Measurements from ENCODE around the gene TMEM237.
"Not testable (repeated sequence)": the region's sequence is repeated elsewhere in the genome, so short reads cannot be mapped to it uniquely, and the experiment has no call there.

Gene TMEM237, protein sequence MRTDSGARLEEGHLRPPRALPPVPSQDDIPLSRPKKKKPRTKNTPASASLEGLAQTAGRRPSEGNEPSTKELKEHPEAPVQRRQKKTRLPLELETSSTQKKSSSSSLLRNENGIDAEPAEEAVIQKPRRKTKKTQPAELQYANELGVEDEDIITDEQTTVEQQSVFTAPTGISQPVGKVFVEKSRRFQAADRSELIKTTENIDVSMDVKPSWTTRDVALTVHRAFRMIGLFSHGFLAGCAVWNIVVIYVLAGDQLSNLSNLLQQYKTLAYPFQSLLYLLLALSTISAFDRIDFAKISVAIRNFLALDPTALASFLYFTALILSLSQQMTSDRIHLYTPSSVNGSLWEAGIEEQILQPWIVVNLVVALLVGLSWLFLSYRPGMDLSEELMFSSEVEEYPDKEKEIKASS

DNA sequence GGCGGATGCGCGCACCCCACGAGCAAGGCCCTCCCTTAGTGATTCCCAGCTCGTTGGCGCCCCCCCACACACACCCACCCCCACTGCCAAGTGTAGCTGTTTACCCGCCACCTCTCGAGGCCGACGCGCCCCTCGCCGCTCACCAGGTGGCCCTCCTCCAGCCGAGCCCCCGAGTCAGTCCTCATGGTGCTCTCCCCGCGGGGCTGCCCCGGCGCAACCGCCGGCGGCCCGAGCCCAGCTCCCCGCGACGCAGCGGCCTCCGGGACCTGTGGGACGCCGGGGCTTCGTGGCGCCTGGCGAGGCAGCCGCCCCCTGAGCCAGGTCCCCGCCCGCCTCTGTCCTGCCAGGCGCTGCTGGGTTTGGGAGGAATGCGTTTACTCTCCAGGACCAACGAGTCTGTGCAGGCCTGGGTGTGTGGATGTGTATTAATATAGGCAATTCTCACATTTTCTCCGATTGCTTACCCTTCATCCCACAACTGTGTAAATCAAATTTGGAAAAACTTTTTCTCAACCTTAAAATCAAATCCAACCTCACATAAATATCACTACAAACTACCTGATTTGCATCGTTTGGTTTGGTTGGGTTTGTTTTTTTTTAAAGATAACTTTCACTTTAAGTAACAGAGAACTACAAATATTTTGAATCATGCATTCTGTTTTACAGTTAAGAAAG is at the start of gene TMEM237:
TSS of gene TMEM237 (minus strand) at position 288 of the 675 bp plus-strand sequence. CDS start at position 185, 103 bp downstream.
- DNase-seq = no peak

DNA sequence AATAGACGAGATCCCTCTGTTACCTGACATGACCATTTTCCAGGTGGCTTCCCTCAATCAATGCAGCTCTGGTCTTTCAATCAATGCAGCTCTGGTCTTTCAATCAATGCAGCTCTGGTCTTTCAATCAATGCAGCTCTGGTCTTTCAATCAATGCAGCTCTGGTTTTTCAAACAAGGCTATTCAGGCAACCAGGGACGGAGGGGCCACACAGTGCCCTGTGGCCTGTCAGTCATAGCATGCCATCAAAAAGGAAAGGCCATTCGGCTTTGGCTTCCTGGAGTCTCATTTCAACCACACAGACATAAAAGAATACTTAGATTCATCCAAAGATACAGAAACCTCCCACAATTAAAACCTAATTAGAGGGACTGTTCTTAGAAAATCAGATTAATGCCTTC is 41.9 kb upstream of the TMEM237 start:
- no peak for DNase-seq

DNA sequence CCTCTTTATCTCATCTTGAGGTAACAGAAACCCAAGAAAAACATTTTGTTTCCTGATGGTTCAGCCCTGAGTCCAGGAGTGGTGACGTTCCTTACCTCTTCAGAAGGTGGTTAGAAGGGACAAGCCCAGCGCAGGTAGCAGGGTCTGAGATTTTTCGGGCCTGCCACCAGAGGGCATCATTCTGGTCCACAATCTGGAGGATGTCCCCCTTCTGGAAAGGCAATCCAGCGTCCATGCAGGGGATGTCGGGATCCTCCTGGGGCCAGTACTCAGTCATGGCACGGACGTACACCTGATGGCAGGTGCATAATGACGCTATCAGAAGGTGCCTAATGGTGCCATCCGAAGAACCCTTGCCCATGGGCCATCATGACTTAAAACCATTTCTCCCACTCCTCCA is 37.4 kb upstream of the TMEM237 start:
- DNase-seq = no peak

DNA sequence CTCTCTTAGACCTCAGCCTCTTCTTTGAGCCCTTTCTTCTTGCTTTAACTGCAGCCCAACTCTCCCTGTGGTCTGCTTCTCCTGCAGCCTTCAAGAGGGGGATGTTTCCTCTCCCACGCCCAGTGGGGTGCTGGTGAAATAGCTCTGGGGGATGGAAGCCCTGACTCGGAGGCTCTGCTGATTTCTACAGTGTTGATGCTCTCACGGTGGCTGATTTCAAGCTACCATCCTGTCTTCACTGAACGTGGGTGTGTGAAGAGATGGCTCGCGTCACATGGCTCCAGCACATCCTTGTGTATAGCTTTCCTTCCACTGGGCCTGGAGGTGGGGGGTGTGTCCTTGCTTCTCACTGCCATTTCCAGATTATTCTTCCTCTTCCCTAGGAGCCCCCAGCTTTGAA is 35.1 kb upstream of the TMEM237 start:
- no peak for DNase-seq

DNA sequence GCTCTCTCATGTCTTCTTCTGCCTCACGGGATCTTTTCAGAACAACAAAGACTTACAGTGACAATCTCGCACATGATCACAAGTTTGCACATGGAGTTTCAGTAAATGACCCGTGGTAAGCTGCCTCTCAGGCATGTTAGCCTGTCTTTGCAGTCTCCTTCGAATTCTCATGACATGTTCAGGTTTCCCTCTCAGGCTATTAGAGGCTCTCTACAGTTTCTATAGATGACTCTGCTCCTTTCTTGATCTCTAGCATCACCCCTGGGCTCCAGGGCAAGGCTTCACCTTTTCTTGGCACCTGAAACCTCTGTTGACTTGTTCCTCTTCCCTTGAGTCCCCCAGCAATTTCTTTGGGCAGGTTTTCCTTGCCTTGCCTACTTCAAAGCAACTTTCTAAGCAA is 32.2 kb upstream of the TMEM237 start:
- DNase-seq = no peak

DNA sequence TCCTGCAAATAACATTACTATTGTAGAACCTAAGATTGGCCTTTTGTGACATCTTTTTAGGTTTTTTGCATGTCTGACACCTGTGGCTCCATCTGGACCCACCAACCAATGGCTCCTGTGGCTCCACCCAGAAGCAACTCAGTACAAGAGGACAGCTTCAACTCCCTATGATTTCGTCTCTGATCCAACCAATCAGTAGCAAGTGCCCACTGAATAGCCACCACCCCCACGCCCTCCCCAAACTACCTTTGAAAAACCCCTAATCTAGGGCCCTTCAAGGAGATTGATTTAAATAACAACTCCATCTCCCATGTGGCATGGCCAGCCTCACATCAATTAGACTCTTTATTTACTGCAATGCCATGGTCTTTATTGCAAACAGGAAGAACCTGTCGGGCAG is 31.5 kb upstream of the TMEM237 start:
- no peak for DNase-seq

DNA sequence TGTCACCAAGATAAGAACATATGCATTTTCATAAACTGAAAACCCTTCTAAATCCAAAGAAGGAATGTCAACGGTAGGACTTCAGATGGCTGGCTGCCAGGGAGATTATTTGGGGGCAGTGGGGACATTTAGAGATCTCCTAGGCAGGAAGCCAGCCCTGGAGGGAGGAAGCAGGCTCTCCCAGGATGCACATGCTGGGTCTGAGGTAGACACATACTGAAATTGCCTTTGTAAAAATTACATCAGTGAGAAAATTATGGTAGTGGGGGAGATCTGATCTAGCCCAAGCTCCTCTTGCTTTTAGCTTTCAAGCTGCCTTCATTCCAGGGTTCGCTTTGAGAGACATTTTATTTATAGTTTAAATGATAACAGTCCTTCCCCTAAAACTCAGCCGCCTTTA is 31.0 kb upstream of the TMEM237 start:
- no peak for DNase-seq

DNA sequence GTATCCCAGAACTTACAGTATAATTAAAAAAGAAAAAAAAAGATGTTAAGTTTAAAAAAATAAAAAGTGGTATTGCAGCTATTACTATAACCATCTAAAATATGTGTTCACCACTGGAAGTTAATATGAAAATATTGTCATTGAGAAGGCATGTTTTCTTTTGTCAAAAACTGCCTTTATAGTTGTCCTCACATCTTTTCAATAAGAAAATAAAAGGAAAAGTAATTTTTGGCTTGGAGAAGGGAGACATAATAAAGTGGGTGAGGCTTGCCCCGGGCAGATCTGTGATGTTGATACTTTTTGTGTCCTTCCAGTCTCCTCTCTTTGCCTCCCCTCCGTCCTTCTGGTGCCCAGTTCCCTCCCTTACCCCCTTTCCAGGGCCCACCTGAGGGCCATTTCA is 30.2 kb upstream of the TMEM237 start:
- DNase-seq = no peak

DNA sequence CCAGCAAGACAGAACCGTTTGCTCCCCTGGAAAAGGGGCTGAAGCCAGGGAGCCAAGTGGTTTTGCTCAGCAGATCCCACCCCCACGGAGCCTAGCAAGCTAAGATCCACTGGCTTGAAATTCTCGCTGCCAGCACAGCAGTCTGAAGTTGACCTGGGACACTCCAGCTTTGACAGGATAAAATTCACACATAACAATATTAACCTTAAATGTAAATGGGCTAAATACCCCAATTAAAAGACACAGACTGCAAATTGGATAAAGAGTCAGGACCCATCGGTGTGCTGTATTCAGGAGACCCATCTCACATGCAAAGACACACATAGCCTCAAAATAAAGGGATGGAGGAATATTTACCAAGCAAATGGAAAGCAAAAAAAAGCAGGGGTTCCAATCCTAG is 27.9 kb upstream of the TMEM237 start:
- DNase-seq = not testable (repeated sequence)

DNA sequence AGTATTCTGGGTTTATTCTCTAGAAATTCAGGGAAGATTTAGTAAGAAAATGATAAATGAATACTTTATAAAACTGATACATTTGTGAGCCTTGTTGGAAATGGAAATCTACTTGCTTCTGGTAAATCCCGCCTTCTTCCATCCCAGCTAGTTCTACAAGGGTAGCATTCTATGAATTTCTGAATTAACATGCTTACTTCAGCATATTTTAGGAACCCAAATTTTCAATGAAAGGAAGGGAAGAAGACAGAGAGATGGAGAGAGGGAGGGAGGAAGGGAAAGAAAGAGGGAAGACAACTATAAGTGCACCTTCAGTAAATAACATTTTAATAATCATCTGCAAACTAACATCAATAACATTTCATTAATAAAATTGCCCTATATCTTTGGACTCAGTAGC is 26.6 kb upstream of the TMEM237 start:
- no peak for DNase-seq

DNA sequence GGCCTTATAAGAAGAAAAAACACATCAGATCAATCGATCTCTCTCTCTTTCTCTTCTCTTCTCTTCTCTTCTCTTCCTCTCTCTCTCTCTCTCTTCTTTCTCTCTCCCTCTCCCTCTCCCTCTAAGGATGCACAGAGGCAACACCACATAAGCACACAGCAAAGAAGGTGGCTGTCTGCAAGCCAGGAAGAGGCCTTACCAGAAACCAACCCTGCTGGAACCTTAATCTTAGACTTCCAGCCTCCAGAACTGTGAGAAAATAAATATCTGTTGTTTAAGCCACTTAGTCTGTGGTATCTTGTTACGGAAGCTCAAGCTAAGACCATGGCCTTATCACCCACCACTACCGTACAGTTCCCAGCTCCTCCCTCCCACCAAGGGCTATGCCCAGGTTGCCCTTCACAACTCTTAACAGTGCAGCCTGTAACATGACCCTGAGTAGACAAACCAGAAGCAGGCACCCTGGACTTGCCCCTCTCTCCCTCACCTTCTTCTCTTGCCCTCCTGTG is 25.2 kb upstream of the TMEM237 start:
- DNase-seq = no peak

DNA sequence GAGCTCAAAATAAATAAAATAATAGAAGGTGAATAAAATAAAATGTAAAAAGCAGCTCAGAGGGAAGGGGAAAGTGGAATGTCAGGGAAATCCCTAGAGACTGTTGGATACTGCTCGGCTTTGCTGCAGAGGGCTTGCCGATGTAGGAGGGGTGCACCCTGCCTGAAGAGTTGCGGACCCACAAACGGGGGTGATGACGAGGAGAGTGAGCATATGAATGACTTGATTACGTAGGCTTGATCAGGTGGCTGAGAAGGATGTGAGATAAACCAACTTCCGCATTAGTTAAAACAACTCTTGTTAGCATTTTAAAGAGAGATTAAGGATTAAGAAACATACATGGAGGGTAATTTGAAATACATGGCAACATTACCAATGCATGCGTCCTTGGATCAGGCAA is 21.0 kb upstream of the TMEM237 start:
- DNase-seq = no peak

DNA sequence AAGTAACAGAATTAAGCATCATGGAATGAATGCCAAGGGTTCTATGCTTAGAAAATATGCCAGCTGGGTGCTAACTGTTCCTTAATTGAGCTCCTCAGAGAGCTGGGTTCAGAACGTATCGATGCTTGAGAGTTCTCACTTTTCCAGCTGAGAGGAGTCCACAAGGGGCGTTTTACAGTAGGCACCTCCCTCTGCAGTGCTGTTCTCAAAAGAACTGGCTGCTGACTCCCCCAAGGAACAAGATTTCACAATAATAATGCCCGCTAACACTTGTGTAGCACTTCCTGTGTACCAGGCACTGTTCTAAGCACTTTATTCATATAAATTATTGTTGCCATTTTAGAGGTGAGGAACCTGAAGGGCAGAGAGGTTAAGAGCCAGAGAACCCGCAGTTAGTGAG is 18.1 kb upstream of the TMEM237 start:
- DNase-seq = peak; percentile 56

DNA sequence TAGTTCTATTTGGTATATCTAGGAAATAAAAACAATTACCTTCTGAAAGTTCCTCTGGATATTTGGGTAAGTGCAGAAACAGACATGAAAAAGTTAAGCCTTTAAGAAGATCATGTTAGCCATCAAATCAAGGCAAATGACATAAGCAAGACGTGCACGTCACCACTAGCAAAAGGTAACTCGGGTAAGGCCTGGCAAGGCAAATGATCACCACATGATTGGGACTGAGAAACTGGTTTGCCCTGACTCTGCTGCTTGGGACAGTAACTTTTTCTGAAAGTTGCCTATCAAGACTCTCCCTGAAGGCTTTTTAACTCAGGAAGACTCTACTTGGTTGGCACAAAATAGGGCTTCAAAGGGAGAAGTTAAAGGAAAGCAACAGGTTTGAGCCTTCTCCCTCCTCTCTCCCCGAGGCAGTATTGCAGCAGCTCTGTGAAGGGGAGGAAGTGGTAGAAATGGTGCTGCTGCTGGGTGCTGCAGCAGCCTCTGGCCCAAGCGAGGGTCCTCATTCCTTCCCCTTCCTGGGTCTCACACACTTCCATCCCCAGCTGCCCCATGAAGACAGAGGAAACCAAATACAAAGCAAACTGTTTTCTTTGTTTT is 17.1 kb upstream of the TMEM237 start:
- DNase-seq = no peak

DNA sequence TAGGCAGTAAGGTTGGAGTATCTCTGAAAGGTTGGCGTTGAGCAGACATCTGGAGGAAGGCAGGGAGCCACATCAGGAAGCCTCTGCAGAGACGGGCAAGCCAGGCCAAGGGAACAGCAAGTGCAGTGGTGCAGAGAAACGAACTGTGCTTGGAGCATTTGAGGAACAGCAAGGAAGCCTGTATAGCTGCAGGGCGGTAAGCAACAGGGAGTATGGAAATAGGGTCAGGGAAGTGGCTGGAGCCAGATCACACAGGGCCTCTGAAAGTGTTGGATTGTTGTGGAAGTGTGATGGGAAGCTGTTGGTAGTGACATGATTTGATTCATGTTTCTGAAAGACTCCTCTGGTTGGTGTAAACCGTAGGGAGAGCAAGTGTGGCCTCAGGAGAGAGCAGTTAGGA is 13.4 kb upstream of the TMEM237 start:
- DNase-seq = no peak

DNA sequence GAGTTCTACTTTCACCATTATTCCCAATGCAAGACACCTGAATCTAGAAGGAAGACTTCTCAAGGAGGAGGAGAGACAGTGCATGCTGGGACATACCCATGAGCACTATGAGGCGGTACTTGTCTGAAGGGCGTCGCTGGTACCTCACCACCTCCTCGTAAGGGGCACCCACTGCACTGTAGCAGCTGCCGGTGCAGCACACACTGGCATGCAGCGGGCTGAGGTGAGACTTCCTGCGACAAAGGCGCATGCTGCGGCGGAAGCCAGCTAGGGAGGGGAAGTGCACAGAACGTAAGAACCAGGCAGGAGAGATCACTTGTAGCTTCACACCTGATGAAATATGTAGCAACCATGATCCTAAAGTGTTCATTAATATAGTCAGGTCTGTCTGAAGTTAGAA is 12.8 kb upstream of the TMEM237 start:
- no peak for DNase-seq

DNA sequence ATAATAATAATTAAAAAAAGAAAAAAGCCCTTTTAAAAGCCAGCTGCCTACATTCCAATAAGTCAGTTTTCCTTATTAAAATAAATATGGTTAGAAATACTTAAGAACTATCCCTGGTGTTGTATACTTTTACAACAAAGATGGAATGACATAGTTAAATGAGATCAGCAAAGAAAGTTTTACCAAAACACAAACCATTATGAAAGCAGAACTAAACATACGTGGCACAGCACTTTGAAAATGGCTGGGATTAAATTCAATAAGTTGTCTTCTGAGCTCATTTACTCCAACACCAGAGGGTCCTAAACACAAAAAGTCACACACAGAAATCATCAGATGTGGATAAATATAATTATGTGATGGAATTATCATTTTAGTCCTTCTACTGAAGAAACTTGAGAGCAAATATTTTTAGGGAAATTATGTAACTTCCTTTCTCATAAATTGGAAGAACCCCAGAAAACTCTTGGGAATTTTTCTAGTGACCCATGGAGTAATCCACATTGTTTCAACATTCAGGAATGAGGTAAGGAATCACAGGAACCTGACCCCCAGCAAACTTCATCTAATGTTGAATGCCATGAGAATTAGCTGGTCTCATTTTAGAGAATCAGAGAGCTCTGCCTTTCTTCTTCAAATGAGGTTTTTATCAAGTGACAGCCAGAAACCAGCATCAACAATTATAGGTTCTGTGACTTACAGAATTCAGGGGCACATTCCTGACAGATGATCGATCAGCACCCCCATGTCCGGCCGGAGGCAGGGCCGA is 11.5 kb upstream of the TMEM237 start:
- no peak for DNase-seq

DNA sequence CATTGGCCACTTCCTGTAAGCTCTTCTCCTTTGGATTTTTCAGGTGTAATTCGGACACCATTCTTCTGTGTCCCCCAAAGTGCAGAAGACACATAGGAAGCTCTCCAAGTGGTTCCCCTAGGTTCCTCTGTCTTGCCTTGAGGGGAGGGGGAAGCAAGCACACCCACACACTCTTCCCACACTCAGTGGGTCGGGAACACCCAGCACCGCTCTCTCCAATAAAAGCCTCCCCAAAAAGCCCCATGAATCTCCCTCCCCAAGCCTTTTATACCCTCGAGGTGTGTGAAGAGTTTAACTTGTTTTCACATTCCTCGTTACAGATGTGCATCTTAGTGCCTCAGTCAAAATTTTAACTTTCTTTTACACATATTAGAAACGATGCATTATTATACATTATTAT is 9.9 kb upstream of the TMEM237 start:
- no peak for DNase-seq

DNA sequence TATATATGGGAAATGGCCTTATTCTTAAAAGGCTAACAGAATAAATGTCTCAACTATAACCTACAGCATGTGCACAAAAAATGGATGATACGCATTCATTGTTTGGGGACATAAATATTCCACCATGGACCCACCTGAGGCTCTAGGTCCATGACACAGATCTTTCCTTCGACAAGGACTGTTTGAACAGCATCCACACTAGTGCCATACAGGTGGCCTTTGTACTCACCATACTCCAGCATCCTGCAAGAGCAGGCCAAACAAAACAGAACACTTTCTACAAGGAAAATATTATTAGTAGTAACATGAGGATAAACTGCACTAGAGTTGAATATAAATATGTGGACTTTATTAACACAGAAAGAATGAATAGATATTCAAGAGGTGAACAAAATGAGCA is 6.1 kb upstream of the TMEM237 start:
- DNase-seq = no peak

DNA sequence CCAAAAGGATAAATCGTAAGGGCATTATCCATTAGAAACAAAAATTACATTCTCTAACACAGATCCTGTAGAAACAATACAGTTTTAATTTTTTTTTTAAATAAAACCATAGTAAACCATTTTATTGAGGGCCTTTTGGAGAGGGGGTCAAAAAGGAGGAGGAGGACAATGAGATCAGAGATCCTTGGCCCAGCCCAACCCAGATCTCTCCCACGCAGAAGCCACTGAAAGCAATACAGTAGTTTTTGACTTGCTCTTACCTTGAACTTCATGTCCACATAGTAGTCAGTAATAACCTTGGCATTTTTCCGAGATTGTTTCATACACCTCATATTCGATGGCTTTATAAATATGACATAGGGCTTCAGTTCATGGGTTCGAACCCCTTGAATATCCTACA is 4.1 kb upstream of the TMEM237 start:
- no peak for DNase-seq

DNA sequence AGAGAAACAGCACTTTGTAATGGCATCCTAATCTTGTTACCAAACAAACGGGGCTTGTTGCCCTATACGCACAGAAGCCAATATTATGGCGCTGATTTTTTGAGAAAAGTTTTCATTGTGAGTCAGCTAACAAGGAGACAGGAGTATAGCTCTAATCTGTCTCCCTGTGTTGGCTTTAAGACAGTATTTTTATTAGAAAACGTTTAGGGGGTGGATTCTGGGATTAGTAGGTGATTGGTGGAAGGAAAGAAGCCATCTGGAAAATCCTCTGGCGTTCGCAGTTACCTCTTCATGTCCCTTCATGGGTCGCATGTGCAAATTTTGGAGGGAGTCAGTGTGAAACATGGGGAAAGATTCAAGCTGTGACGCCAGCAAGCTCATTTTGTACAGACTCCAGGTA is 698 bp upstream of the TMEM237 start:
- DNase-seq = no peak

DNA sequence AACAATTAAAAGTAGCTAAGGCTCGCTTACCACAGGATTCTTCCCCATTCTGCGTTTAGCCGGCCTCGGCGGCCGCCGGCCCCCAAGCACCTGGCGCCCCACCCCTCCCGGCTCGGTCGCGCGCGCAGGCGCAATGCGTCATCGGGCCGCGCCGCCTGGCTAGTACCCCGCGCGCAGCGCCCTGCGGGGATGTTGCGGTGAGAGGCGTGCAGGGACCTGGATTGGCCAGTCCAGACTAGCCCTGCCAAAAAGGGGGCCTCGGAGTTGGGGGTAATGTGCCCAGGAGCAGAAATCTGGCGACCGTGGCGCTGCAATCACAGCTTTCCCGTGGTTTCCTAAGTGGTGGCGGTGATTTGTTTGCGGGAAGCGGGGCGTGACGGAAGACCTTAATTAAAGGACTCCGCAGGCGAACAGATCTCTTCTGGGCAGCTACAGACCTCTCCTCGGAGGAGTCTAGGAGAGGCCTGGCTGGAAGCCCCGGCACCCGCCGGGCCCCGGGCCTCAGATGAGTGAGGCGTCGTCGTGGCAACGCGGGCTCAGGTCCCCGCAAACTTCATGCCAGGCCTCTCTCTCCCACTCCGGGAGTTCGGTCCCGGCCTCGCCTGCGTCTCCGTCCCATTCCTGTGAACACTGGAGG is 606 bp downstream of the TMEM237 start:
- no peak for DNase-seq

DNA sequence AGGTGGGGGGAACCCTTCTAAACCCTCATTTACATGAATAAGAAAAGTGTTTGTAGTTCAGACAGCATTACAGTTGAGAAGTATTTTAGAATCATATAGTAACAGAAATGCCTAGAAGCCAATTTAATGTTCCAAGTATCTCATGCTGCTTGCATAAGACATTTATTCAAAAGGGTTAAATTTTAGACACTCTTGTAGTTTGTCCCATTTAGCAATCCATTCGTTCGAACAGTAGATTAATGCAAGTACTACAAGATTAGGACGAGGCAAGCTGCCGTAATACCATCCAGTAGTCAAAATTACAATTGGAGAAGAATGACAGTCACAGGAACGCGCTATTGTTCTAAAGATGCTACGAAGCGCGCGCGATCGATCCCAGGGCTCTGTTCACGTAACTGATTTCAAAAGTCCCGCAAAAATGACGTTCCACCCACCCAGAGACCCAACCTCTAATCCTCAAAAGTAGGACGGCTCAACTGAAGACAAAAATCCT is 1.2 kb downstream of the TMEM237 start:
- peak; percentile 16 for DNase-seq

All from SIG-M5 (cell line).